SK-N-SH treated with all-trans-retinoic acid at 6 μM for 48 hours (cell line): ENCODE results near the gene CHCHD6.

Experiments
- ATAC-seq: fragments of 200-7000 bp; cut with Tn5 transposase; 3 replicates; pipeline ENCODE4 v1.9.1; 2020; ENCODE audit warnings: mild to moderate bottlenecking, moderate library complexity
- ARNTL ChIP-seq: fragments of 450-650 bp; formaldehyde crosslinking; IDR thresholded peaks from 2 replicates; pipeline ENCODE4 v1.5.0; 2020; ENCODE audit warnings: low read depth, mild to moderate bottlenecking, moderate library complexity, borderline replicate concordance
- BACH2 ChIP-seq: fragments of 250-450 bp; sonication (Bioruptor Pico); IDR thresholded peaks from 2 replicates; pipeline ENCODE4 v1.9.0; 2021; ENCODE audit warnings: mild to moderate bottlenecking, borderline replicate concordance
- CSDC2 ChIP-seq: fragments of 250-450 bp; sonication (Bioruptor Pico); IDR thresholded peaks from 2 replicates; pipeline ENCODE4 v1.5.0; 2020; ENCODE audit warnings: mild to moderate bottlenecking, moderate library complexity
- CSRNP3 ChIP-seq: fragments of 250-450 bp; sonication (Bioruptor Pico); IDR thresholded peaks from 2 replicates; pipeline ENCODE4 v1.5.1; 2021; ENCODE audit warnings: mild to moderate bottlenecking, moderate library complexity
- ESRRG ChIP-seq: fragments of 250-450 bp; sonication (Bioruptor Pico); IDR thresholded peaks from 2 replicates; pipeline ENCODE4 v1.6.1; 2021; ENCODE audit warnings: mild to moderate bottlenecking
- GLIS3 ChIP-seq: fragments of 250-450 bp; sonication (Bioruptor Pico); IDR thresholded peaks from 2 replicates; pipeline ENCODE4 v1.5.0; 2020; ENCODE audit warnings: mild to moderate bottlenecking, moderate library complexity
- ISL1 ChIP-seq: fragments of 250-450 bp; sonication (Bioruptor Pico); IDR thresholded peaks from 2 replicates; pipeline ENCODE4 v2.1.2; 2022; ENCODE audit warnings: mild to moderate bottlenecking, moderate library complexity
- OSR1 ChIP-seq: fragments of 250-450 bp; sonication (Bioruptor Pico); IDR thresholded peaks from 2 replicates; pipeline ENCODE4 v1.8.0; 2022; ENCODE audit warnings: moderate library complexity, mild to moderate bottlenecking, inconsistent platforms
- PATZ1 ChIP-seq: fragments of 250-450 bp; sonication (Bioruptor Pico); IDR thresholded peaks from 2 replicates; pipeline ENCODE4 v1.8.0; 2020; ENCODE audit warnings: mild to moderate bottlenecking, moderate library complexity, borderline replicate concordance
- POU6F1 ChIP-seq: fragments of 250-450 bp; sonication (Bioruptor Pico); IDR thresholded peaks from 2 replicates; pipeline ENCODE4 v1.8.0; 2021; ENCODE audit warnings: low read depth, mild to moderate bottlenecking, moderate library complexity, borderline replicate concordance
- PPARA ChIP-seq: fragments of 250-450 bp; sonication (Bioruptor Pico); IDR thresholded peaks from 2 replicates; pipeline ENCODE4 v1.5.0; 2020; ENCODE audit warnings: mild to moderate bottlenecking, borderline replicate concordance
- RARB ChIP-seq: fragments of 250-450 bp; sonication (Bioruptor Pico); IDR thresholded peaks from 2 replicates; pipeline ENCODE4 v1.8.0; 2021; ENCODE audit warnings: mild to moderate bottlenecking, moderate library complexity
- SNAI2 ChIP-seq: fragments of 250-450 bp; sonication (Bioruptor Pico); IDR thresholded peaks from 2 replicates; pipeline ENCODE4 v1.5.0; 2020; ENCODE audit warnings: mild to moderate bottlenecking, moderate library complexity
- TCF4 ChIP-seq: fragments of 250-450 bp; sonication (Bioruptor Pico); IDR thresholded peaks from 2 replicates; pipeline ENCODE4 v1.8.0; 2021; ENCODE audit warnings: mild to moderate bottlenecking, moderate library complexity, borderline replicate concordance
- TOX ChIP-seq: fragments of 250-450 bp; sonication (Bioruptor Pico); IDR thresholded peaks from 2 replicates; pipeline ENCODE4 v1.8.0; 2021; ENCODE audit warnings: mild to moderate bottlenecking, moderate library complexity, borderline replicate concordance
- TSHZ2 ChIP-seq: fragments of 250-450 bp; sonication (Bioruptor Pico); IDR thresholded peaks from 2 replicates; pipeline ENCODE4 v1.5.0; 2020; ENCODE audit warnings: mild to moderate bottlenecking, moderate library complexity
- ZC3H10 ChIP-seq: fragments of 250-450 bp; sonication (Bioruptor Pico); IDR thresholded peaks from 2 replicates; pipeline ENCODE4 v1.5.1; 2021; ENCODE audit warnings: mild to moderate bottlenecking, moderate library complexity
- ZFP3 ChIP-seq: fragments of 250-450 bp; sonication (Bioruptor Pico); IDR thresholded peaks from 2 replicates; pipeline ENCODE4 v1.5.0; 2020; ENCODE audit warnings: mild to moderate bottlenecking, moderate library complexity
- ZFP30 ChIP-seq: fragments of 450-650 bp; formaldehyde crosslinking; IDR thresholded peaks from 2 replicates; pipeline ENCODE4 v1.5.0; 2022; ENCODE audit warnings: mild to moderate bottlenecking, moderate library complexity
- ZNF565 ChIP-seq: fragments of 450-650 bp; formaldehyde crosslinking; conservative IDR thresholded peaks from 2 replicates; pipeline ENCODE4 v1.5.0; 2020; ENCODE audit warnings: low read depth, mild to moderate bottlenecking, moderate library complexity
- ZNF70 ChIP-seq: fragments of 450-650 bp; formaldehyde crosslinking; IDR thresholded peaks from 2 replicates; pipeline ENCODE4 v1.5.0; 2020; ENCODE audit warnings: mild to moderate bottlenecking, moderate library complexity
- ZNF8 ChIP-seq: fragments of 450-650 bp; formaldehyde crosslinking; IDR thresholded peaks from 2 replicates; pipeline ENCODE4 v1.5.0; 2020; ENCODE audit warnings: mild to moderate bottlenecking, moderate library complexity

Gene CHCHD6

GRCh38 chr3:126685493-126685892 lies 18.5 kb upstream of the CHCHD6 start (continued):
- TF ChIP-seq CSRNP3 (CRISPR knock-in tag) = no peak
- TF ChIP-seq CSDC2 (CRISPR knock-in tag) = no peak
- TF ChIP-seq ZFP3 (CRISPR knock-in tag) = no peak

- ATAC-seq = no peak
- TF ChIP-seq CSRNP3 (CRISPR knock-in tag) (no peak), TCF4 (no peak), ISL1 (CRISPR knock-in tag) (no peak), PATZ1 (no peak), GLIS3 (CRISPR knock-in tag) (no peak), ZNF565 (CRISPR knock-in tag) (no peak), RARB (CRISPR knock-in tag) (no peak), ZFP30 (CRISPR knock-in tag) (no peak), ZNF8 (CRISPR knock-in tag) (no peak), TSHZ2 (CRISPR knock-in tag) (no peak), ZNF70 (CRISPR knock-in tag) (no peak), POU6F1 (CRISPR knock-in tag) (no peak), BACH2 (no peak), SNAI2 (no peak), OSR1 (CRISPR knock-in tag) (no peak), TOX (CRISPR knock-in tag) (no peak), PPARA (CRISPR knock-in tag) (no peak), ARNTL (no peak), ESRRG (CRISPR knock-in tag) (no peak), CSDC2 (CRISPR knock-in tag) (no peak)
These were observed 12.3 kb upstream of the CHCHD6 start for GRCh38 chr3:126691765-126692164.

GRCh38 chr3:126692858-126693257 lies 11.2 kb upstream of the CHCHD6 start:
- no peak for ATAC-seq
- TF ChIP-seq ARNTL = no peak
- TF ChIP-seq PATZ1 = no peak
- TF ChIP-seq ZNF8 (CRISPR knock-in tag) = no peak
- TF ChIP-seq POU6F1 (CRISPR knock-in tag) = no peak
- no peak for TF ChIP-seq OSR1 (CRISPR knock-in tag)
- no peak for TF ChIP-seq ISL1 (CRISPR knock-in tag)
- no peak for TF ChIP-seq TCF4
- no peak for TF ChIP-seq ZFP3 (CRISPR knock-in tag)
- TF ChIP-seq RARB (CRISPR knock-in tag) = no peak
- no peak for TF ChIP-seq PPARA (CRISPR knock-in tag)
- no peak for TF ChIP-seq BACH2
- TF ChIP-seq ZNF70 (CRISPR knock-in tag) = no peak
- no peak for TF ChIP-seq CSDC2 (CRISPR knock-in tag)
- no peak for TF ChIP-seq ZC3H10
- no peak for TF ChIP-seq TSHZ2 (CRISPR knock-in tag)
